Measurements from ENCODE around the gene DESI1.
"Not testable (repeated sequence)": the region's sequence is repeated elsewhere in the genome, so short reads cannot be mapped to it uniquely, and the experiment has no call there.

The DESI1 gene

GRCh38 chr22:41631615-41632014 is 10.8 kb upstream of the DESI1 start:
- DNase-seq, result not testable (repeated sequence)

GRCh38 chr22:41631115-41631514 is 10.3 kb upstream of the DESI1 start:
- DNase-seq, result not testable (repeated sequence)

- DNase-seq, result no peak
Measured at GRCh38 chr22:41625577-41625976, 4.7 kb upstream of the DESI1 start.

GRCh38 chr22:41621911-41622179 is 1.0 kb upstream of the DESI1 start:
- no peak for DNase-seq

- peak; percentile 100 for DNase-seq
Measured at GRCh38 chr22:41621099-41621910, 462 bp upstream of the DESI1 start, which contains the start of gene XRCC6. TSS of gene XRCC6 (plus strand) at chr22:41621295. CDS start at chr22:41622005, 710 bp downstream.

GRCh38 chr22:41619979-41620588 is 759 bp downstream of the DESI1 start:
- DNase-seq, result peak; percentile 56 to 60

GRCh38 chr22:41613456-41613855 is 7.4 kb downstream of the DESI1 start:
- no peak for DNase-seq

- no peak for DNase-seq
Measured at GRCh38 chr22:41612603-41613306, 8.1 kb downstream of the DESI1 start.

GRCh38 chr22:41608386-41608785 is 12.5 kb downstream of the DESI1 start:
- DNase-seq, result no peak

GRCh38 chr22:41603873-41604332 is 16.9 kb downstream of the DESI1 start:
- peak; percentile 71 to 80 for DNase-seq

GRCh38 chr22:41600976-41601375 is 19.9 kb downstream of the DESI1 start:
- no peak for DNase-seq

- no peak for DNase-seq
Measured at GRCh38 chr22:41598891-41599635, 21.8 kb downstream of the DESI1 start.

- no peak for DNase-seq
Measured at GRCh38 chr22:41598081-41598480, 22.8 kb downstream of the DESI1 start.

- DNase-seq, result no peak
Measured at GRCh38 chr22:41597635-41597953, 23.2 kb downstream of the DESI1 start.

GRCh38 chr22:41596776-41597634 is 23.8 kb downstream of the DESI1 start:
- peak; percentile 35 to 43 for DNase-seq

GRCh38 chr22:41595703-41596102 is 25.1 kb downstream of the DESI1 start:
- no peak for DNase-seq

- not testable (repeated sequence) for DNase-seq
Measured at GRCh38 chr22:41593336-41593960, 27.4 kb downstream of the DESI1 start.

GRCh38 chr22:41589391-41590241 is 31.2 kb downstream of the DESI1 start, which contains the start of gene PMM1:
TSS of gene PMM1 (minus strand) at chr22:41589840. CDS start at chr22:41589805, 35 bp downstream.
- DNase-seq, result peak; percentile 100

GRCh38 chr22:41587347-41587723 is 33.5 kb downstream of the DESI1 start:
- no peak for DNase-seq

- no peak for DNase-seq
Measured at GRCh38 chr22:41585898-41586297, 34.9 kb downstream of the DESI1 start.

- DNase-seq, result no peak
Measured at GRCh38 chr22:41584881-41585280, 36.0 kb downstream of the DESI1 start.

Measured in activated CD4-positive, alpha-beta T cell treated with anti-CD3 and anti-CD28 coated beads, Interleukin-2, amount 50 U/mL, for 48 hours (primary cell).